Stimulated activated CD8-positive, alpha-beta memory T cell treated with anti-CD3 and anti-CD28 coated beads, Interleukin-4, amount 100 ng/mL, for 24 hours (primary cell): ENCODE results near the gene PTGES.

Experiments used
- DNase-seq: peaks from one replicate; pipeline ENCODE4 v3.0.0-alpha.2; 2020; ENCODE audit warnings: low read depth

The PTGES gene

GRCh38 chr9:129740666-129741464, 12.0 kb downstream of the PTGES start:
- DNase-seq = no peak

GRCh38 chr9:129740174-129740573, 12.7 kb downstream of the PTGES start:
- no peak for DNase-seq

GRCh38 chr9:129739432-129739831, 13.4 kb downstream of the PTGES start:
- no peak for DNase-seq

- DNase-seq = peak; percentile 77
These were observed 15.2 kb downstream of the PTGES start for GRCh38 chr9:129737479-129738274.

- no peak for DNase-seq
These were observed 16.5 kb downstream of the PTGES start for GRCh38 chr9:129736334-129736733.

GRCh38 chr9:129735546-129735945, 17.3 kb downstream of the PTGES start:
- DNase-seq = no peak

GRCh38 chr9:129733632-129733953, 19.2 kb downstream of the PTGES start:
- no peak for DNase-seq

GRCh38 chr9:129732946-129733631, 19.8 kb downstream of the PTGES start:
- DNase-seq = no peak

- DNase-seq = no peak
These were observed 20.7 kb downstream of the PTGES start for GRCh38 chr9:129732100-129732499.

- no peak for DNase-seq
These were observed 21.3 kb downstream of the PTGES start for GRCh38 chr9:129731477-129732085.

- no peak for DNase-seq
These were observed 24.1 kb downstream of the PTGES start for GRCh38 chr9:129728744-129729143.

GRCh38 chr9:129726322-129727160, 26.3 kb downstream of the PTGES start:
- peak; percentile 37 for DNase-seq

GRCh38 chr9:129725795-129726251, 27.0 kb downstream of the PTGES start:
- DNase-seq = no peak

- no peak for DNase-seq
These were observed 28.2 kb downstream of the PTGES start for GRCh38 chr9:129724456-129725190.

GRCh38 chr9:129722913-129723312, 29.9 kb downstream of the PTGES start:
- DNase-seq = no peak

GRCh38 chr9:129720865-129721545, 31.8 kb downstream of the PTGES start:
- no peak for DNase-seq

- DNase-seq = no peak
These were observed 32.5 kb downstream of the PTGES start for GRCh38 chr9:129720181-129720864.

- DNase-seq = no peak
These were observed 33.7 kb downstream of the PTGES start for GRCh38 chr9:129719135-129719534.

- DNase-seq = no peak
These were observed 34.2 kb downstream of the PTGES start for GRCh38 chr9:129718647-129719046.
